ENCODE measurements around the gene CUBN. TPM values are rescaled to one million over a fixed set of nuclear protein-coding genes. Genes with fewer than 3 reads are reported as not detected.

Gene CUBN
- total RNA-seq, 1 experiment from 2014 or later, result 1.3 TPM

DNA sequence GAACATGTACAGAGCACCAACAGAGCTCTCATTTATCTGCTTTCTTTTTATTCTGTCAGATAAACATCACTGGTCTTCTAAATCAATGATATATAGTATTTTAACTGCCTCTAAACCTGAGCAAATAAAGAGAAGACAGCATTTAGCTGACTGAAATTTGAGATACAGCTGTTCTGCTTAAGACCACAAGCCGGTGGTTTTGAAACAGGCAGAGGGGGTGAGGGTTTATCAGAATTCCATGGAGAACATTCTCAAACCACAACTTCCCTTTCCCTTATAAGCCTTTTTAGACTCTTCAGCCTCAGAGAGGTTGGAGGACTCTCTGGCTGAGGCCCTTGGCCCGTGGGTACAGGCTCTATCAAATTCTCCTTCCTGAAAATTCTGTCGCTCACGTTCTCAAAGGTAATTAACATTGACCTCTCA is 225.0 kb downstream of the CUBN start:
- in situ Hi-C loops (cut with HindIII; ENCODE audit: low pct_unique_long_range_greater_than_20kb, low sequenced_read_pairs), result no loop called here
- H3K9me3 ChIP-seq (ENCODE audit: control insufficient read depth, insufficient read depth, low read depth, low read length), result peaks cover 12% of the 10 kb centered on the region; the same call in 1 of the 2 replicates
- no peak overlapping the region for H3K4me3 ChIP-seq (ENCODE audit: low read depth in 2 of 2, low read length in 2 of 2)
- no peaks in the 10 kb centered on the region for H3K4me1 ChIP-seq (ENCODE audit: control insufficient read depth, insufficient read depth, low read length)
- BruUV-seq (replicated peaks), result no TSS peak
- H3K27me3 ChIP-seq (ENCODE audit: control insufficient read depth, insufficient read depth, low read length), result no peaks in the 10 kb centered on the region
- ATAC-seq, result no peak
- TF ChIP-seq SIN3A (IDR thresholded peaks at IDR 0.05; ENCODE audit: borderline replicate concordance, insufficient read depth, low read depth, low read length) (no peak), TCF7L2 (IDR thresholded peaks at IDR 0.05; ENCODE audit: low read depth, low read length) (no peak), POLR2AphosphoS5 (IDR thresholded peaks at IDR 0.05; ENCODE audit: low read depth, low read length) (no peak), CTCF (IDR thresholded peaks at IDR 0.05) (no peak), REST (IDR thresholded peaks at IDR 0.05; ENCODE audit: insufficient read depth in 1 of 2, low read depth in 2 of 2, low read length in 1 of 2) (no peak)
- CTCF ChIA-PET, result no interaction called here
- no peak for DNase-seq (ENCODE audit: low read depth, low spot score)
- POLR2A ChIA-PET, result no interaction called here
- H3K27ac ChIP-seq (ENCODE audit: low read length), result no peak overlapping the region; the same call in 1 of the 2 replicates
- intact Hi-C loops (cut with micrococcal nuclease; ENCODE audit: unreplicated experiment), result no loop called here
- H3K36me3 ChIP-seq (ENCODE audit: control insufficient read depth, insufficient read depth, low read length), result no peaks in the 10 kb centered on the region

DNA sequence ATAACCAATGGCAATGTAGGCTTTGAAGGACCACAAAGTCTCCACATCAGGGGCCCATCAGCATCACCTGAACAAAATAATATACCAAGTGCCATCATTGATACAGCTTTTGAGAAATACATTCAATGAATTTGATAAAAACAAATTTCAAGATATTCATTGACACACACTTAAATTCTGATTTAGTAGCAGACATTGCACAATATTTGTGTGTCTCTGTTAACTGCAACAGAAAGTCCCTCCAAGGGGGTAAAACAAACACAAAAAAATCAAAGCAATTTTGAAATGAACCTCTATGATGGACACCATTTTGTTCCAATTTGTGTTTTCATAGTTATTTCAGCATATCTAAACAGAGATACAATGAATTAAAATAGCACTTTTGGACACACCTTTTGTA is 225.6 kb downstream of the CUBN start:
- H3K36me3 ChIP-seq (ENCODE audit: control insufficient read depth, insufficient read depth, low read length), result no peaks in the 10 kb centered on the region
- H3K4me3 ChIP-seq (ENCODE audit: low read depth in 2 of 2, low read length in 2 of 2), result no peak overlapping the region
- TF ChIP-seq SIN3A (IDR thresholded peaks at IDR 0.05; ENCODE audit: borderline replicate concordance, insufficient read depth, low read depth, low read length) (no peak), POLR2AphosphoS5 (IDR thresholded peaks at IDR 0.05; ENCODE audit: low read depth, low read length) (no peak), REST (IDR thresholded peaks at IDR 0.05; ENCODE audit: insufficient read depth in 1 of 2, low read depth in 2 of 2, low read length in 1 of 2) (no peak), CTCF (IDR thresholded peaks at IDR 0.05) (no peak), TCF7L2 (IDR thresholded peaks at IDR 0.05; ENCODE audit: low read depth, low read length) (no peak)
- no peak overlapping the region for H3K27ac ChIP-seq (ENCODE audit: low read length)
- in situ Hi-C loops (cut with HindIII; ENCODE audit: low pct_unique_long_range_greater_than_20kb, low sequenced_read_pairs) (no loop called here), intact Hi-C loops (cut with micrococcal nuclease; ENCODE audit: unreplicated experiment) (no loop called here)
- BruUV-seq (replicated peaks), result no TSS peak
- DNase-seq (ENCODE audit: low read depth, low spot score), result no peak
- POLR2A ChIA-PET, result no interaction called here
- H3K27me3 ChIP-seq (ENCODE audit: control insufficient read depth, insufficient read depth, low read length), result no peaks in the 10 kb centered on the region
- ATAC-seq, result no peak
- CTCF ChIA-PET, result no interaction called here
- peaks cover 12% of the 10 kb centered on the region; the same call in 1 of the 2 replicates for H3K9me3 ChIP-seq (ENCODE audit: control insufficient read depth, insufficient read depth, low read depth, low read length)
- no peaks in the 10 kb centered on the region for H3K4me1 ChIP-seq (ENCODE audit: control insufficient read depth, insufficient read depth, low read length)

Data from Panc1 (cell line).